Ovary (tissue), 9 donors: ENCODE data around the gene SH3PXD2B. TPM values are rescaled to one million over a fixed set of nuclear protein-coding genes. Genes with fewer than 3 reads are reported as not detected.

Source experiments
- DNase-seq, 5 donors: peaks; one replicate each; pipeline ENCODE4 v3.0.0-alpha.2; 2019 to 2020
- H3K27ac ChIP-seq, 2 donors: fragments of 200-600 bp; one replicate each; pipeline versions ENCODE4 v1.5.1 to v1.8.0; 2019 to 2022
- H3K27me3 ChIP-seq: fragments of 200-600 bp; one replicate; pipeline ENCODE4 v1.8.0; 2022
- H3K36me3 ChIP-seq: fragments of 200-600 bp; sonication (generic); one replicate; pipeline ENCODE4 v1.5.1; 2019
- H3K4me1 ChIP-seq: one replicate; pipeline ENCODE4 v1.8.1; 2013; ENCODE audit warnings: mild to moderate bottlenecking, moderate library complexity; ENCODE audit not compliant: insufficient read depth
- H3K4me3 ChIP-seq: fragments of 200-600 bp; sonication (generic); one replicate; pipeline ENCODE4 v1.5.1; 2017
- H3K9me3 ChIP-seq, 2 donors: fragments of 200-600 bp in 1 of 2; sonication (generic) in 1 of 2; one replicate each; pipeline versions ENCODE4 v1.5.1 to v1.8.1; 2013 to 2019; ENCODE audit warnings: mild to moderate bottlenecking in 1 of 2, moderate library complexity in 1 of 2
- CTCF ChIP-seq, 3 donors: fragments of 450-650 bp in 2 of 3; fragments of 200-600 bp in 1 of 3; IDR thresholded peaks; one replicate each; pipeline versions ENCODE4 v1.5.1 to v1.8.0; 2016 to 2022; ENCODE audit warnings: antibody characterized with exemption in 3 of 3, mild to moderate bottlenecking in 1 of 3
- EP300 ChIP-seq: sonication (generic); formaldehyde crosslinking; IDR thresholded peaks from one replicate; pipeline ENCODE4 v1.6.1; 2017; ENCODE audit warnings: antibody characterized with exemption
- POLR2A ChIP-seq: fragments of 450-650 bp; IDR thresholded peaks from one replicate; pipeline ENCODE4 v1.6.1; 2017; ENCODE audit warnings: antibody characterized with exemption, mild to moderate bottlenecking, moderate library complexity
- WGBS, 3 donors: extraction: QIAGEN DNeasy Blood & Tissue Kit in 1 of 3; methylation state at CpG; one replicate each; pipeline versions ENCODE4 v1.1.5 to v1.1.7; 2013 to 2017; 5-methylcytosine and 5-hydroxymethylcytosine counted together
- intact Hi-C, 4 donors: fragments of 100-400 bp; cut with DNase I; formaldehyde crosslinking; loops; one replicate each; pipeline versions ENCODE4 v1.11.0 to v1.15.1; 2022 to 2023
- polyA plus RNA-seq, 2 donors: library from polyadenylated mRNA; stranded (reverse); fragments of 200-250 nt in 1 of 2; fragments of 350-450 nt in 1 of 2; fragmentation: Illumina TruSeq in 1 of 2; extraction: RNeasy Lipid Tissue Mini Kit (QIAGEN cat#74804) in 1 of 2; gene quantifications; one replicate each; pipeline ENCODE4 v1.2.3, GENCODE V29; 2013 to 2014
- total RNA-seq, 7 donors: library from RNA; depleted of rRNA in 2 of 7; stranded (reverse); fragments of >200 nt in 2 of 7; fragmentation: NEBNext Ultra II Directional in 3 of 7; extraction: Animal tissue kit (Norgen Biotek cat#: 25700) in 3 of 7; gene quantifications; one replicate each; pipeline versions ENCODE4 v1.1.0 to v1.2.4, GENCODE V29; 2016 to 2023
- donor health status: DM: no; HTN: no; CAD: no; lungs with moderate emphysema.
- donor health status: DM: no; HTN: no; CAD: no.
- donor health status: Bipolar disorder and iron deficiency.
- donor health status: DM: yes; HTN: yes; CAD: no.
- donor health status: DM: no; HTN: no; CAD: no.
- donor health status: DM: yes; HTN: yes; CAD: no.

The SH3PXD2B gene
- total and polyA plus RNA-seq, 9 donors: 13.0 to 71.8 (median 49.9) TPM

GRCh38 chr5:172380301-172380986, 73.9 kb downstream of the SH3PXD2B start:
- Histone ChIP-seq H3K9me3 (no peaks in the 10 kb centered on the region), H3K27ac (no peak overlapping the region), H3K4me3 (no peak overlapping the region), H3K36me3 (no peaks in the 10 kb centered on the region), H3K4me1 (peaks cover 4% of the 10 kb centered on the region), H3K27me3 (no peaks in the 10 kb centered on the region)
- TF ChIP-seq EP300 (no peak), CTCF (IDR thresholded peaks at IDR 0.05) (no peak), POLR2A (no peak)
- DNase-seq: no peak
- 74 to 83% (median 77%) methylated on average over 18 of the region's 18 CpGs for WGBS, 3 donors
- intact Hi-C loops: no loop called here

- TF ChIP-seq CTCF (IDR thresholded peaks at IDR 0.05): no peak
- TF ChIP-seq EP300: no peak
- TF ChIP-seq POLR2A: no peak
- intact Hi-C loops: no loop called here
- no peak for DNase-seq
- Histone ChIP-seq H3K27ac (no peak overlapping the region), H3K9me3 (no peaks in the 10 kb centered on the region), H3K4me3 (no peak overlapping the region), H3K27me3 (no peaks in the 10 kb centered on the region), H3K36me3 (no peaks in the 10 kb centered on the region), H3K4me1 (peaks cover 4% of the 10 kb centered on the region)
- WGBS, 3 donors: 63 to 97% (median 78%) methylated on average over 3 of the region's 3 CpGs
These were observed 74.8 kb downstream of the SH3PXD2B start for GRCh38 chr5:172379481-172379880.

- Histone ChIP-seq H3K4me3 (no peak overlapping the region), H3K27me3 (no peaks in the 10 kb centered on the region), H3K27ac (no peak overlapping the region), H3K4me1 (peaks cover 4% of the 10 kb centered on the region), H3K9me3 (no peaks in the 10 kb centered on the region), H3K36me3 (no peaks in the 10 kb centered on the region)
- TF ChIP-seq POLR2A (no peak), CTCF (IDR thresholded peaks at IDR 0.05) (no peak), EP300 (no peak)
- WGBS, 3 donors: 90 to 92% (median 90%) methylated on average over 4 of the region's 4 CpGs
- intact Hi-C loops: no loop called here
- no peak for DNase-seq
These were observed 76.5 kb downstream of the SH3PXD2B start for GRCh38 chr5:172377856-172378255.

- DNase-seq: no peak
- no peak overlapping the region for H3K27ac ChIP-seq
- no peaks in the 10 kb centered on the region for H3K9me3 ChIP-seq
- H3K36me3 ChIP-seq: no peaks in the 10 kb centered on the region
- intact Hi-C loops: no loop called here
- TF ChIP-seq EP300 (no peak), POLR2A (no peak), CTCF (IDR thresholded peaks at IDR 0.05) (no peak)
- no peak overlapping the region for H3K4me3 ChIP-seq
- H3K4me1 ChIP-seq: peaks cover 4% of the 10 kb centered on the region
- 91 to 97% (median 92%) methylated on average over 3 of the region's 3 CpGs for WGBS, 3 donors
- H3K27me3 ChIP-seq: no peaks in the 10 kb centered on the region
These were observed 76.9 kb downstream of the SH3PXD2B start for GRCh38 chr5:172377438-172377837.
